Epithelial cell of esophagus (primary cell): Measurements from ENCODE around the gene PPP6R3.
"Not testable (repeated sequence)": the region's sequence is repeated elsewhere in the genome, so short reads cannot be mapped to it uniquely, and the experiment has no call there.

Source experiments
- DNase-seq: peaks from one replicate; pipeline ENCODE4 v3.0.0; 2010; ENCODE audit warnings: low read depth
- H3K4me3 ChIP-seq: 2 replicates; pipeline ENCODE4 v1.5.1; 2011; ENCODE audit warnings: mild to moderate bottlenecking, low read length, control low read depth
- CTCF ChIP-seq: IDR thresholded peaks from 2 replicates; pipeline ENCODE4 v1.5.1; 2011; ENCODE audit warnings: low read depth, mild to moderate bottlenecking, low read length, control low read depth, inconsistent platforms; ENCODE audit not compliant: insufficient read depth; ENCODE audit errors: missing control alignments

Gene PPP6R3

GRCh38 chr11:68535098-68535497, 74.5 kb downstream of the PPP6R3 start:
- H3K4me3 ChIP-seq, result no peak overlapping the region
- no peak for DNase-seq
- no peak for TF ChIP-seq CTCF

- no peak overlapping the region for H3K4me3 ChIP-seq
- DNase-seq, result no peak
- no peak for TF ChIP-seq CTCF
Measured at GRCh38 chr11:68536706-68537105, 76.2 kb downstream of the PPP6R3 start.

DNA sequence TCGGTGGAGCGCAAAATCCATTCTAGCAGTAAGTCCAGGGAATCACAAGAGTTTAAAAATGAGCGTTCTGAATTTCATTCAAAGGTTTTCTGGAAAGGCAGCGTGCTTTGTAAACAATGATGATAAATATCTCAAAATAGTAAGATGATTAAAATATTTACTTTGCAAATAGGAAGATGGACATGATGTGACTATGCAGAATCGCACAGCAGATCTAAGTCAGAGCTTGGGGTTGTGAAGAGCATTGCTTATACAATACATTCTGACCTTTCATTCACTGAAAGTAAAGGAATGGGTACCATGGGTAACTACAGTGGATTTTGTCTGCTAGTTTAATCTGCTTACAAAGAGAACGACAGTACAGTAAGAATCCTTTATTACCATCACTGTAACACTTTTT, 77.5 kb downstream of the PPP6R3 start:
- no peak for DNase-seq
- no peak overlapping the region for H3K4me3 ChIP-seq
- no peak for TF ChIP-seq CTCF

DNA sequence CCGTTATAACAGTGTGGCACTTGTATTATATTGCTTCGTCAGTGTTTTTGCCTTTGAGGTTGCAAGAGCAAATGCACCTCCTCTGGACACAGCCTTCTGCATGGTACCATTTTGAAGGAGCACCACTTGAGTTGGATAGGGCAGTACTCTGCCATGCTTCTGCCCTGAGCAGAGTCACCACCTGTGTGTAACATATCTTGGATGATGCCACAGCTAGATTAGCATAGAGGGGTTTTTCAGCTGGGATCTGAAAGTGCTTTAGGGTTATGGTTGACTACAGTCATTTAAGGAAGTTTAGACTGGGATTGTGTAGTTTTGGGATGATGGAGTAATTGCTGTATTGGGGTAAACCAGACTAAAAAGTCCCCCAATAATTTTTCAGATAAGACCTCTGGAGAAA, 78.8 kb downstream of the PPP6R3 start:
- no peak for TF ChIP-seq CTCF
- H3K4me3 ChIP-seq, result no peak overlapping the region
- no peak for DNase-seq

DNA sequence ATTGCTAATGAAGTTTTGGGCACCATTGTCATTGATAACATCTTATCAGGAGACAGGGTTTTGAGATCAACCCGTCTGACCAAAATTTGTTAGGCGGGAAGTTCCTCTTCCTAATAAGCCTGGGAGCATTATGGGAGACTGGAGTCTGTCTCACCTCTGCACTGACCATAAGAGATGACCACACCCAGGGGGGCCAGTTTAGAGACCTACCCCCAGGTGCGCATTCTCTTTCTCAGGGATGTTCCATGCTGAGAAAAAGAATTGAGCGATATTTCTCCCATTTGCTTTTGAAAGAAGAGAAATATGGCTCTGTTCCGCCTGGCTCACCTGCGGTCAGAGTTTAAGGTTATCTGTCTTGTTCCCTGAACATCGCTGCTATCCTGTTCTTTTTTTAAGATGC, 80.0 kb downstream of the PPP6R3 start:
- not testable (repeated sequence) for DNase-seq, H3K4me3 ChIP-seq

GRCh38 chr11:68541116-68541515, 80.6 kb downstream of the PPP6R3 start:
- TF ChIP-seq CTCF, result no peak
- H3K4me3 ChIP-seq, result no peak overlapping the region
- no peak for DNase-seq

- TF ChIP-seq CTCF, result no peak
- DNase-seq, result no peak
Measured at GRCh38 chr11:68541991-68542390, 81.4 kb downstream of the PPP6R3 start.

DNA sequence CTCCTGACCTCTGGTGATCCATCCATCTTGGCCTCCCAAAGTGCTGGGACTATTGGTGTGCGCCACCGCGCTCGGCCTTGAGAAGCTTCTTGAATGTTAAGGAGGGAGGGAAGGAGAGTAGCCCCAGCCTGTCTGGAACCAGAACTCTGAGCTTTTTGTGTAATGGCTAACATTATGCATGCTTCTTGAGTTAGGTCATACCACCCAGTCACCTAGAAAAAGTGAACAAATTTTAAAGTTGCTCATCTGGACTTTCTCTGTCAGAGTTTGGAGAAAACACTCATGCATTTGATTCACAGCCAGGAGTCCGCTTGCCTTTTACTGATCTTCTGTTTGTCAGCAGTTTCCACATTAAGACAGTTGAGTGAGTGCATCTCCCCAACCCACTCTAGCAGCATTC, 82.1 kb downstream of the PPP6R3 start:
- DNase-seq, result peak; percentile 88
- no peak overlapping the region for H3K4me3 ChIP-seq
- no peak for TF ChIP-seq CTCF

More at GRCh38 chr11:68541991-68542390, 81.4 kb downstream of the PPP6R3 start:
- H3K4me3 ChIP-seq, result no peak overlapping the region
